Left lung (tissue), 10 donors: ENCODE measurements around the gene STK24. TPM values are rescaled to one million over a fixed set of nuclear protein-coding genes. Genes with fewer than 3 reads are reported as not detected.

Experiments
- ATAC-seq: fragments of 200-7000 bp; cut with Tn5 transposase; one replicate; pipeline ENCODE4 v1.9.1; 2020; ENCODE audit warnings: moderate library complexity
- DNase-seq, 4 donors: peaks; one replicate each; pipeline ENCODE4 v3.0.0-alpha.2; 2013 to 2020
- H3K27ac ChIP-seq, 2 donors: fragments of 200-600 bp; sonication (generic) in 1 of 2; one replicate each; pipeline versions ENCODE4 v1.5.0 to v1.8.0; 2020 to 2021
- H3K27me3 ChIP-seq, 2 donors: fragments of 200-600 bp; sonication (generic) in 1 of 2; one replicate each; pipeline versions ENCODE4 v1.5.0 to v1.8.0; 2020 to 2021
- H3K36me3 ChIP-seq, 2 donors: fragments of 200-600 bp; sonication (generic) in 1 of 2; one replicate each; pipeline versions ENCODE4 v1.5.0 to v1.8.0; 2020 to 2021
- H3K4me1 ChIP-seq, 2 donors: fragments of 200-600 bp; one replicate each; pipeline ENCODE4 v1.8.0; 2021
- H3K4me3 ChIP-seq, 2 donors: fragments of 200-600 bp; sonication (generic) in 1 of 2; one replicate each; pipeline versions ENCODE4 v1.5.0 to v1.8.0; 2020 to 2021; ENCODE audit warnings: mild to moderate bottlenecking in 1 of 2
- H3K9me3 ChIP-seq, 2 donors: fragments of 200-600 bp; sonication (generic) in 1 of 2; one replicate each; pipeline versions ENCODE4 v1.5.0 to v1.8.0; 2020 to 2021
- CTCF ChIP-seq, 2 donors: fragments of 200-600 bp; sonication (generic) in 1 of 2; IDR thresholded peaks; one replicate each; pipeline versions ENCODE4 v1.5.0 to v1.8.0; 2021; ENCODE audit warnings: antibody characterized with exemption in 2 of 2
- intact Hi-C, 2 donors: fragments of 100-400 bp; cut with DNase I; formaldehyde crosslinking; loops; one replicate each; pipeline versions ENCODE4 v1.11.2 to v1.14.2; 2022
- polyA plus RNA-seq, 6 donors: library from polyadenylated mRNA; unstranded; fragments of 120-200 nt; gene quantifications; one replicate each; pipeline ENCODE4 v1.2.1, GENCODE V29; 2013; ENCODE audit not compliant: insufficient read length in 6 of 6
- total RNA-seq, 2 donors: library from RNA; stranded (reverse); fragmentation: NEBNext Ultra II Directional; extraction: Animal tissue kit (Norgen Biotek cat#: 25700); gene quantifications; one replicate each; pipeline ENCODE4 v1.2.1, GENCODE V29; 2021
- donor health status: DM: no; HTN: yes; CAD: no.
- donor health status: DM: no; HTN: no; CAD: no.

Gene STK24
- total and polyA plus RNA-seq, 8 donors = 65.6 to 84.0 (median 75.0) TPM

GRCh38 chr13:98532254-98532653 lies 44.7 kb downstream of the STK24 start:
- intact Hi-C loops = no loop called here

GRCh38 chr13:98530217-98530616 lies 46.7 kb downstream of the STK24 start:
- DNase-seq (no peak), ATAC-seq (no peak)
- Histone ChIP-seq H3K9me3 (no peaks in the 10 kb centered on the region), H3K27me3 (no peaks in the 10 kb centered on the region), H3K36me3 (no peaks in the 10 kb centered on the region), H3K4me3 (no peak overlapping the region), H3K4me1 (peaks cover 0 to 45% of the 10 kb centered on the region in 2 donors), H3K27ac (no peak overlapping the region)
- intact Hi-C loops = no loop called here
- TF ChIP-seq CTCF (IDR thresholded peaks at IDR 0.05) = no peak

More at GRCh38 chr13:98532254-98532653, 44.7 kb downstream of the STK24 start:
- no peak for TF ChIP-seq CTCF (IDR thresholded peaks at IDR 0.05)
- Histone ChIP-seq H3K36me3 (no peaks in the 10 kb centered on the region), H3K9me3 (no peaks in the 10 kb centered on the region), H3K27me3 (no peaks in the 10 kb centered on the region), H3K27ac (no peak overlapping the region), H3K4me3 (no peak overlapping the region), H3K4me1 (peaks cover 6 to 47% of the 10 kb centered on the region in 2 donors)
- no peak for ATAC-seq
- no peak for DNase-seq

- DNase-seq (no peak), ATAC-seq (no peak)
- TF ChIP-seq CTCF (IDR thresholded peaks at IDR 0.05) = no peak
- intact Hi-C loops = no loop called here
- no peaks in the 10 kb centered on the region for H3K27me3 ChIP-seq
- no peak overlapping the region for H3K4me3 ChIP-seq
- peaks cover 0 to 47% of the 10 kb centered on the region in 2 donors for H3K4me1 ChIP-seq
- no peak overlapping the region for H3K27ac ChIP-seq
- H3K36me3 ChIP-seq = no peaks in the 10 kb centered on the region
- no peaks in the 10 kb centered on the region for H3K9me3 ChIP-seq
These were observed 47.7 kb downstream of the STK24 start for GRCh38 chr13:98529171-98529570.

GRCh38 chr13:98528663-98529064 lies 48.2 kb downstream of the STK24 start:
- peak; percentile 62 for ATAC-seq

GRCh38 chr13:98527526-98527925 lies 49.4 kb downstream of the STK24 start:
- H3K27ac ChIP-seq = no peak overlapping the region
- no peaks in the 10 kb centered on the region for H3K36me3 ChIP-seq
- DNase-seq = no peak
- no peak for ATAC-seq
- intact Hi-C loops = no loop called here
- H3K9me3 ChIP-seq = no peaks in the 10 kb centered on the region
- no peaks in the 10 kb centered on the region for H3K27me3 ChIP-seq
- no peak overlapping the region for H3K4me3 ChIP-seq
- peaks cover 5 to 60% of the 10 kb centered on the region in 2 donors for H3K4me1 ChIP-seq
- no peak for TF ChIP-seq CTCF (IDR thresholded peaks at IDR 0.05)

More at GRCh38 chr13:98528663-98529064, 48.2 kb downstream of the STK24 start:
- Histone ChIP-seq H3K4me1 (peaks cover 0 to 52% of the 10 kb centered on the region in 2 donors), H3K27ac (no peak overlapping the region), H3K27me3 (no peaks in the 10 kb centered on the region), H3K9me3 (no peaks in the 10 kb centered on the region), H3K4me3 (no peak overlapping the region), H3K36me3 (no peaks in the 10 kb centered on the region)
- no peak for TF ChIP-seq CTCF (IDR thresholded peaks at IDR 0.05)
- DNase-seq = no peak
- intact Hi-C loops = no loop called here
